Keratinocyte (primary cell): Measurements from ENCODE around the gene DDX31. TPM values are rescaled to one million over a fixed set of nuclear protein-coding genes. Genes with fewer than 3 reads are reported as not detected.
A peak's percentile ranks its signal among the peaks of the same experiment; 100 is the strongest.

Experiments
- DNase-seq: peaks from one replicate; pipeline ENCODE4 v3.0.0-alpha.2; 2011; ENCODE audit warnings: low read depth, missing footprints, low spot score
- FAIRE-seq: peaks from 2 replicates; lab custom pipeline; 2011; peaks lifted over from hg19 to GRCh38; lab: Jason Lieb, UNC
- H2AFZ ChIP-seq: 2 replicates; pipeline ENCODE4 v1.6.0; 2012; ENCODE audit warnings: low read length, control low read depth, inconsistent platforms; ENCODE audit not compliant: control insufficient read depth
- H3K27ac ChIP-seq: 2 replicates; pipeline ENCODE4 v1.5.1; 2011; ENCODE audit warnings: low read length; ENCODE audit not compliant: control insufficient read depth, insufficient read depth
- H3K27me3 ChIP-seq: 3 replicates; pipeline ENCODE4 v1.6.0; 2011; ENCODE audit warnings: low read length; ENCODE audit not compliant: control insufficient read depth, insufficient read depth; ENCODE audit errors: extremely low read depth
- H3K36me3 ChIP-seq, 2 experiments: 2 replicates in 1 of 2; 3 replicates in 1 of 2; pipeline ENCODE4 v1.5.1; 2011; ENCODE audit warnings: low read length in 2 of 2, mild to moderate bottlenecking in 1 of 2; ENCODE audit not compliant: control insufficient read depth in 2 of 2, insufficient read depth in 2 of 2; ENCODE audit errors: extremely low read depth in 1 of 2
- H3K4me1 ChIP-seq: 3 replicates; pipeline ENCODE4 v1.5.1; 2011; ENCODE audit warnings: low read length; ENCODE audit not compliant: control insufficient read depth, insufficient read depth; ENCODE audit errors: extremely low read depth
- H3K4me2 ChIP-seq: 3 replicates; pipeline ENCODE4 v1.6.0; 2011; ENCODE audit warnings: low read depth, low read length; ENCODE audit not compliant: control insufficient read depth, insufficient read depth; ENCODE audit errors: extremely low read depth
- H3K4me3 ChIP-seq, 3 experiments: fragments of 200-600 bp in 1 of 3; sonication (generic) in 1 of 3; 2 replicates in 2 of 3; 3 replicates in 1 of 3; pipeline ENCODE4 v1.5.1; 2011 to 2016; ENCODE audit warnings: low read length in 3 of 3, mild to moderate bottlenecking in 3 of 3, control low read depth in 2 of 3, inconsistent platforms in 1 of 3, low read depth in 1 of 3, mixed read lengths in 1 of 3, mixed run types in 1 of 3, moderate library complexity in 1 of 3; ENCODE audit not compliant: control insufficient read depth in 2 of 3, insufficient read depth in 2 of 3; ENCODE audit errors: extremely low read depth in 1 of 3
- H3K79me2 ChIP-seq: 2 replicates; pipeline ENCODE4 v1.6.0; 2012; ENCODE audit warnings: low read length; ENCODE audit not compliant: control insufficient read depth, insufficient read depth
- H3K9ac ChIP-seq: 3 replicates; pipeline ENCODE4 v1.6.0; 2011; ENCODE audit warnings: low read length; ENCODE audit not compliant: control insufficient read depth, insufficient read depth; ENCODE audit errors: extremely low read depth
- H3K9me1 ChIP-seq: 3 replicates; pipeline ENCODE4 v1.6.0; 2011; ENCODE audit warnings: low read length; ENCODE audit not compliant: control insufficient read depth, insufficient read depth; ENCODE audit errors: extremely low read depth
- H3K9me3 ChIP-seq: 2 replicates; pipeline ENCODE4 v1.5.1; 2012; ENCODE audit warnings: low read depth, low read length; ENCODE audit not compliant: control insufficient read depth
- H4K20me1 ChIP-seq: 3 replicates; pipeline ENCODE4 v1.6.0; 2011; ENCODE audit warnings: low read length; ENCODE audit not compliant: control insufficient read depth, insufficient read depth; ENCODE audit errors: extremely low read depth
- CTCF ChIP-seq, 3 experiments: IDR thresholded peaks in 1 of 3; conservative IDR thresholded peaks in 1 of 3; optimal IDR thresholded peaks in 1 of 3; 2 replicates in 2 of 3; 3 replicates in 1 of 3; pipeline versions ENCODE3 to v1.5.1; 2011; ENCODE audit warnings: low read length in 3 of 3, mild to moderate bottlenecking in 3 of 3, moderate library complexity in 2 of 3, control low read depth in 1 of 3, inconsistent platforms in 1 of 3; ENCODE audit not compliant: insufficient read depth in 2 of 3; ENCODE audit errors: extremely low read depth in 1 of 3
- EZH2 ChIP-seq: IDR thresholded peaks from one replicate; pipeline ENCODE4 v1.6.1; 2012; ENCODE audit warnings: inconsistent platforms, mild to moderate bottlenecking, low read length, moderate library complexity
- dilution Hi-C: fragments of 300-500 bp; cut with MboI; formaldehyde crosslinking; loops from one replicate; pipeline ENCODE4 v1.7.0; 2020; ENCODE audit warnings: low sequenced_read_pairs; ENCODE audit not compliant: extremely low pct_ligation_motif_present
- polyA plus RNA-seq, 5 experiments: library from polyadenylated mRNA; depleted of rRNA in 3 of 5; stranded (reverse) in 3 of 5; stranded (forward) in 1 of 5; unstranded in 1 of 5; fragments of >200 nt; gene quantifications; 1 replicate in 1 of 5; 2 replicates in 3 of 5; 3 replicates in 1 of 5; pipeline versions ENCODE4 v1.2.1 to v1.2.3, GENCODE V29; 2011 to 2012; ENCODE audit warnings: missing spikeins in 2 of 5, low read depth in 1 of 5, low replicate concordance in 1 of 5

The DDX31 gene
- polyA plus RNA-seq, 1 donor (not counting 4 experiments of a cell fraction or from before 2014, with no cell fraction given) = 21.0 TPM

GRCh38 chr9:132591244-132591643, 78.5 kb downstream of the DDX31 start:
- Histone ChIP-seq H3K27ac (no peak overlapping the region), H3K4me2 (no peak overlapping the region), H3K4me1 (no peaks in the 10 kb centered on the region), H3K79me2 (no peaks in the 10 kb centered on the region), H3K9me1 (no peaks in the 10 kb centered on the region), H3K4me3 (no peak overlapping the region), H3K36me3 (peaks cover 3 to 15% of the 10 kb centered on the region in 2 experiments), H2AFZ (no peak overlapping the region), H3K27me3 (peaks cover 55% of the 10 kb centered on the region), H4K20me1 (peaks cover 12% of the 10 kb centered on the region), H3K9ac (no peak overlapping the region), H3K9me3 (no peaks in the 10 kb centered on the region)
- dilution Hi-C loops = no loop called here
- DNase-seq (no peak), FAIRE-seq (no peak)
- TF ChIP-seq CTCF (optimal IDR thresholded peaks at IDR 0.05 in 1 of 3, IDR thresholded peaks at IDR 0.05 in 1 of 3, conservative IDR thresholded peaks at IDR 0.05 in 1 of 3; ENCODE audit: extremely low read depth in 1 of 3, insufficient read depth in 2 of 3, low read length in 3 of 3) (no peak), EZH2 (peak; percentile 20)

GRCh38 chr9:132590318-132591182, 79.2 kb downstream of the DDX31 start:
- FAIRE-seq (no peak), DNase-seq (no peak)
- no peak for TF ChIP-seq CTCF (optimal IDR thresholded peaks at IDR 0.05 in 1 of 3, IDR thresholded peaks at IDR 0.05 in 1 of 3, conservative IDR thresholded peaks at IDR 0.05 in 1 of 3; ENCODE audit: extremely low read depth in 1 of 3, insufficient read depth in 2 of 3, low read length in 3 of 3)
- TF ChIP-seq EZH2 = peak; percentile 97
- H3K9me1 ChIP-seq = peaks cover 1% of the 10 kb centered on the region
- no peaks in the 10 kb centered on the region for H3K4me1 ChIP-seq
- no peak overlapping the region for H3K27ac ChIP-seq
- H3K4me3 ChIP-seq = no peak overlapping the region
- dilution Hi-C loops = no loop called here
- H3K79me2 ChIP-seq = no peaks in the 10 kb centered on the region
- no peak overlapping the region for H2AFZ ChIP-seq
- no peak overlapping the region for H3K4me2 ChIP-seq
- peaks cover 3 to 14% of the 10 kb centered on the region in 2 experiments for H3K36me3 ChIP-seq
- H3K27me3 ChIP-seq = peaks cover 62% of the 10 kb centered on the region
- no peak overlapping the region for H3K9ac ChIP-seq
- H4K20me1 ChIP-seq = peaks cover 15% of the 10 kb centered on the region
- no peaks in the 10 kb centered on the region for H3K9me3 ChIP-seq
